Measurements from ENCODE around the gene GALNT15.

- TF ChIP-seq CTCF (IDR thresholded peaks at IDR 0.05) (no peak), POLR2A (IDR thresholded peaks at IDR 0.05) (no peak)
Measured at GRCh38 chr3:16264174-16264707, 89.8 kb downstream of the GALNT15 start.
